ENCODE data around the gene TCL1B. TPM values are rescaled to one million over a fixed set of nuclear protein-coding genes. Genes with fewer than 3 reads are reported as not detected.

Gene TCL1B
- total and polyA plus RNA-seq, 2 donors (not counting 1 experiment from before 2014, with no cell fraction given), result 5.7 to 9.6 TPM

DNA sequence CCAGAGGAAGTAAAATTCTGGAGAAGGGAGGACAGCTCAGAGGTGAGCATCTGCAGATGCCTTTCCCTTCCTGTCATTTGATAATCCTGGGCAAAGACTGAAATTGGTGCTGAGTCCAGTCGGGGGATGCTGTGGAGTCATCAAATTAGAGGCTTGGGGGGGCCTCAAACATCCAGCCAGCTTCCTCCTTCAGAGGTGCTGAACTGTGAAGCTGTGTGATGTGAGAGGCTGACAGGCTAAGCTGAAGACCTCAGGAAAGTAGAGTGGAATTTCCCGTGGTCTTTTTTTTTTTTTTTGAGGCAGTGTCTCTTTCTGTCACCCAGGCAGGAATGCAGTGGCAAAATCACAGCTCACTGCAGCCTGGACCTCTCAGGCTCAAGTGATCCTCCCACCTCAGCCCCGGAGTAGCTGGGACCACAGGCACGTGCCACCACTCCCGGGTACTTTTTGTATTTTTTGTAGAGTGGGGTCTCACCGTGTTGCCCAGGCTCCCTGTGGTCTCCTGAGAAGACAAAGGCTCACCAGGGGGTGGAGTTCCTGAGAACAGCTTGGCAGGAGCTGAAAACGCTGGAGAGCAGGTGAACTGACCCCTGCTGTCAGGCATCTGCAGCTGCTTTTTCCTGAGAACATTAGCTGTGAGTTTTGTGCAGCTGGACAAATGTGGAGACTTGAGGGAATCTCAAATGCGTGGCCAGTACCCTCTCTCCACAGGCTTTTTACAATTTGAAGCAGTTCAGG is 6.1 kb upstream of the TCL1B start:
- no peak overlapping the region for H3K4me3 Mint-ChIP-seq
- intact Hi-C loops (cut with micrococcal nuclease), result loop anchor here (5.0 kb wide), 2 partner anchors 68 to 238 kb away; no protein-coding TSS in a partner anchor
- peaks cover 52 to 70% of the 10 kb centered on the region in 2 donors for H3K4me1 ChIP-seq (ENCODE audit: control insufficient read depth in 2 of 2, insufficient read depth in 2 of 2, low read length in 2 of 2)
- H3K4me1 Mint-ChIP-seq, result peaks cover 69% of the 10 kb centered on the region
- peak overlapping the region in 1 of 2 donors; percentile 40 for H3K27ac ChIP-seq (ENCODE audit: low read length in 2 of 2)
- ATAC-seq (ENCODE audit: low read depth) (peak; percentile 73), DNase-seq (peak; percentile 52)
- no peaks in the 10 kb centered on the region for H3K9me3 Mint-ChIP-seq (ENCODE audit: insufficient read depth)
- no peaks in the 10 kb centered on the region for H3K27me3 ChIP-seq (replicated peaks in 1 of 4; ENCODE audit: control extremely low read depth in 1 of 4, control insufficient read depth in 3 of 4, insufficient read depth in 4 of 4, low read length in 3 of 4)
- H3K9me3 ChIP-seq (ENCODE audit: control extremely low read depth in 1 of 3, control insufficient read depth in 2 of 3, insufficient read depth in 1 of 3, low read length in 2 of 3), result peaks cover 0 to 7% (median 0%) of the 10 kb centered on the region in 3 donors
- H3K79me2 ChIP-seq (ENCODE audit: control insufficient read depth, insufficient read depth, low read length), result peaks cover 4% of the 10 kb centered on the region
- H2AFZ ChIP-seq (ENCODE audit: insufficient read depth, low read depth, low read length, poor library complexity, severe bottlenecking), result no peak overlapping the region
- POLR2A ChIA-PET, result no interaction called here
- CTCF ChIA-PET, result interaction anchor here (0.6 to 1.9 kb wide), 8 partner anchors 14 to 156 kb away, joined by 3 to 10 read pairs (median 4); no protein-coding TSS in a partner anchor
- no peak for TF ChIP-seq EZH2 (IDR thresholded peaks at IDR 0.05; ENCODE audit: borderline replicate concordance, insufficient read depth, low read depth, low read length, poor library complexity, severe bottlenecking)
- TF ChIP-seq, protein P1, sequence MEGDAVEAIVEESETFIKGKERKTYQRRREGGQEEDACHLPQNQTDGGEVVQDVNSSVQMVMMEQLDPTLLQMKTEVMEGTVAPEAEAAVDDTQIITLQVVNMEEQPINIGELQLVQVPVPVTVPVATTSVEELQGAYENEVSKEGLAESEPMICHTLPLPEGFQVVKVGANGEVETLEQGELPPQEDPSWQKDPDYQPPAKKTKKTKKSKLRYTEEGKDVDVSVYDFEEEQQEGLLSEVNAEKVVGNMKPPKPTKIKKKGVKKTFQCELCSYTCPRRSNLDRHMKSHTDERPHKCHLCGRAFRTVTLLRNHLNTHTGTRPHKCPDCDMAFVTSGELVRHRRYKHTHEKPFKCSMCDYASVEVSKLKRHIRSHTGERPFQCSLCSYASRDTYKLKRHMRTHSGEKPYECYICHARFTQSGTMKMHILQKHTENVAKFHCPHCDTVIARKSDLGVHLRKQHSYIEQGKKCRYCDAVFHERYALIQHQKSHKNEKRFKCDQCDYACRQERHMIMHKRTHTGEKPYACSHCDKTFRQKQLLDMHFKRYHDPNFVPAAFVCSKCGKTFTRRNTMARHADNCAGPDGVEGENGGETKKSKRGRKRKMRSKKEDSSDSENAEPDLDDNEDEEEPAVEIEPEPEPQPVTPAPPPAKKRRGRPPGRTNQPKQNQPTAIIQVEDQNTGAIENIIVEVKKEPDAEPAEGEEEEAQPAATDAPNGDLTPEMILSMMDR (IDR thresholded peaks at IDR 0.05), result no peak
- H4K20me1 ChIP-seq (ENCODE audit: control insufficient read depth, insufficient read depth, low read length, poor library complexity, severe bottlenecking), result no peaks in the 10 kb centered on the region
- H3K27me3 Mint-ChIP-seq, result peaks cover 24% of the 10 kb centered on the region
- H3K27ac Mint-ChIP-seq, result peak overlapping the region; percentile 54
- 31% methylated on average over 6 of the region's 8 CpGs for WGBS (ENCODE audit: insufficient coverage)
- H3K36me3 ChIP-seq (replicated peaks in 1 of 2; ENCODE audit: control extremely low read depth in 1 of 2, control insufficient read depth in 1 of 2, extremely low read depth in 1 of 2, insufficient read depth in 2 of 2, low read length in 1 of 2), result no peaks in the 10 kb centered on the region
- no peak overlapping the region for H3K4me3 ChIP-seq (ENCODE audit: control extremely low read depth in 1 of 5, extremely low read depth in 1 of 5, insufficient read depth in 1 of 5, low read depth in 2 of 5, low read length in 4 of 5)
- no peak overlapping the region for H3K9ac ChIP-seq (ENCODE audit: low read length)
- peak overlapping the region; percentile 39 for H3K4me2 ChIP-seq (replicated peaks; ENCODE audit: low read depth, low read length, poor library complexity, severe bottlenecking)

GRCh38 chr14:95681153-95681552 is 5.1 kb upstream of the TCL1B start:
- H3K4me1 Mint-ChIP-seq, result peaks cover 67% of the 10 kb centered on the region

More at GRCh38 chr14:95681153-95681552, 5.1 kb upstream of the TCL1B start:
- peaks cover 11% of the 10 kb centered on the region for H3K79me2 ChIP-seq (ENCODE audit: control insufficient read depth, insufficient read depth, low read length)
- no peak overlapping the region for H2AFZ ChIP-seq (ENCODE audit: insufficient read depth, low read depth, low read length, poor library complexity, severe bottlenecking)
- intact Hi-C loops (cut with micrococcal nuclease), result loop anchor here (5.0 kb wide), 2 partner anchors 69 to 239 kb away; no protein-coding TSS in a partner anchor
- H3K4me3 ChIP-seq (ENCODE audit: control extremely low read depth in 1 of 5, extremely low read depth in 1 of 5, insufficient read depth in 1 of 5, low read depth in 2 of 5, low read length in 4 of 5), result no peak overlapping the region
- H3K9me3 ChIP-seq (ENCODE audit: control extremely low read depth in 1 of 3, control insufficient read depth in 2 of 3, insufficient read depth in 1 of 3, low read length in 2 of 3), result peaks cover 0 to 7% (median 0%) of the 10 kb centered on the region in 3 donors
- H3K27me3 ChIP-seq (replicated peaks in 1 of 4; ENCODE audit: control extremely low read depth in 1 of 4, control insufficient read depth in 3 of 4, insufficient read depth in 4 of 4, low read length in 3 of 4), result no peaks in the 10 kb centered on the region
- ChIA-PET CTCF (interaction anchor here (0.7 to 1.9 kb wide), 3 partner anchors 70 to 119 kb away, joined by 4 to 10 read pairs (median 5); no protein-coding TSS in a partner anchor), POLR2A (no interaction called here)
- DNase-seq (no peak), ATAC-seq (ENCODE audit: low read depth) (no peak)
- peaks cover 61 to 74% of the 10 kb centered on the region in 2 donors for H3K4me1 ChIP-seq (ENCODE audit: control insufficient read depth in 2 of 2, insufficient read depth in 2 of 2, low read length in 2 of 2)
- no peak overlapping the region for H3K4me2 ChIP-seq (replicated peaks; ENCODE audit: low read depth, low read length, poor library complexity, severe bottlenecking)
- Mint-ChIP-seq H3K27ac (no peak overlapping the region), H3K27me3 (peaks cover 20% of the 10 kb centered on the region), H3K4me3 (no peak overlapping the region), H3K9me3 (ENCODE audit: insufficient read depth) (no peaks in the 10 kb centered on the region)
- TF ChIP-seq, protein P1 (IDR thresholded peaks at IDR 0.05), result no peak
- no peak for TF ChIP-seq EZH2 (IDR thresholded peaks at IDR 0.05; ENCODE audit: borderline replicate concordance, insufficient read depth, low read depth, low read length, poor library complexity, severe bottlenecking)
- no peaks in the 10 kb centered on the region for H3K36me3 ChIP-seq (replicated peaks in 1 of 2; ENCODE audit: control extremely low read depth in 1 of 2, control insufficient read depth in 1 of 2, extremely low read depth in 1 of 2, insufficient read depth in 2 of 2, low read length in 1 of 2)
- H3K27ac ChIP-seq (ENCODE audit: low read length in 2 of 2), result no peak overlapping the region
- WGBS (ENCODE audit: insufficient coverage), result 89% methylated on average over 1 of the region's 2 CpGs
- H4K20me1 ChIP-seq (ENCODE audit: control insufficient read depth, insufficient read depth, low read length, poor library complexity, severe bottlenecking), result no peaks in the 10 kb centered on the region
- no peak overlapping the region for H3K9ac ChIP-seq (ENCODE audit: low read length)

Measured in B cell (primary cell).